Peyer's patch (tissue), 4 donors: ENCODE data around the gene ZNF507. TPM values are rescaled to one million over a fixed set of nuclear protein-coding genes. Genes with fewer than 3 reads are reported as not detected.

Source experiments
- DNase-seq, 3 donors: peaks; one replicate each; pipeline ENCODE4 v3.0.0-alpha.2; 2017 to 2019
- H3K27ac ChIP-seq, 4 donors: fragments of 200-600 bp; sonication (generic); one replicate each; pipeline ENCODE4 v1.5.1; 2016 to 2019
- H3K27me3 ChIP-seq, 2 donors: fragments of 200-600 bp; sonication (generic); one replicate each; pipeline ENCODE4 v1.5.1; 2019
- H3K36me3 ChIP-seq, 3 donors: fragments of 200-600 bp; sonication (generic); one replicate each; pipeline ENCODE4 v1.5.1; 2016 to 2019
- H3K4me1 ChIP-seq, 4 donors: fragments of 200-600 bp; sonication (generic); one replicate each; pipeline ENCODE4 v1.5.1; 2016 to 2019
- H3K4me3 ChIP-seq, 4 donors: fragments of 200-600 bp; sonication (generic); 1 replicate in 3 of 4; 2 replicates in 1 of 4; pipeline ENCODE4 v1.5.1; 2016 to 2019; ENCODE audit warnings: mild to moderate bottlenecking in 1 of 4
- H3K9me3 ChIP-seq, 4 donors: fragments of 200-600 bp; sonication (generic); one replicate each; pipeline ENCODE4 v1.5.1; 2016 to 2019; ENCODE audit warnings: mild to moderate bottlenecking in 1 of 4
- POLR2A ChIP-seq, 2 donors: fragments of 450-650 bp; IDR thresholded peaks; one replicate each; pipeline ENCODE4 v1.5.1; 2017; ENCODE audit warnings: antibody characterized with exemption in 2 of 2, mild to moderate bottlenecking in 2 of 2, moderate library complexity in 2 of 2
- total RNA-seq, 4 donors: library from RNA; depleted of rRNA; stranded (reverse); fragments of >200 nt; gene quantifications; one replicate each; pipeline ENCODE4 v1.1.0, GENCODE V29; 2016
- TF ChIP-seq, protein P1 (sequence below), 6 experiments: fragments of 450-650 bp in 4 of 6; fragments of 200-600 bp in 2 of 6; sonication (generic) in 1 of 6; IDR thresholded peaks; one replicate each; pipeline ENCODE4 v1.5.1; 2017 to 2019; ENCODE audit warnings: antibody characterized with exemption in 6 of 6, mild to moderate bottlenecking in 3 of 6, moderate library complexity in 1 of 6

ZNF507 gene
- total RNA-seq, 4 donors from 2014 or later, result 28.2 to 43.7 (median 34.2) TPM

DNA sequence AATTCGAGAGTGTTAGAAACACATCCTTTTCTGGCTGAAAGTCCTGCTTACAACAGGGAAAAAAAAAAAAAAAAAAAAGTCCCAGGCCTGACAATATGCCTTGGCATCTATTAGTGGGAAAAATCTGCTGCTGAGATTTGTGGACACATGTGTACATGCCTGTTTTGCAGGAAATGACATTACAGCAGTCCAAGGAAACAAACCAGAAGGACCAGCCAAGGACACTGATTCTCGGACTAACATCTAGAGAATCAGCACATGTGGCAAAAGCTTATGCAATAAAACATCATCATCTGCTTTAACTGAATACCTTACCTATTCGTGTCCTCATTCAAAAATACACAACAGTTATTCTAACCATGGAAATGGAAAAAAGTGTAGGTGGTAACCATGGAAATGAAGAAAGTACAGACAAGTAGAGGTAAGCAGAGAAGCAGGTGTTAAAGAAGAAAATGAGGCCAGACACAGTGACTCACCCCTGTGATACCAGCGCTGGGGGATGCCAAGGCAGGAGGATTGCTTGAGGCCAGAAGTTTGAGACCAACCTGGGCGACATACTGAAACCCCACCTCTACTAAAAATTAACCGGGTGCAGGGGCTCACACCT, 50.7 kb downstream of the ZNF507 start:
- Histone ChIP-seq H3K4me3 (no peak overlapping the region), H3K9me3 (no peaks in the 10 kb centered on the region), H3K4me1 (no peaks in the 10 kb centered on the region), H3K27ac (no peak overlapping the region), H3K27me3 (no peaks in the 10 kb centered on the region), H3K36me3 (no peaks in the 10 kb centered on the region)
- DNase-seq, result no peak
- TF ChIP-seq POLR2A (IDR thresholded peaks at IDR 0.05), result no peak
- TF ChIP-seq, protein P1, sequence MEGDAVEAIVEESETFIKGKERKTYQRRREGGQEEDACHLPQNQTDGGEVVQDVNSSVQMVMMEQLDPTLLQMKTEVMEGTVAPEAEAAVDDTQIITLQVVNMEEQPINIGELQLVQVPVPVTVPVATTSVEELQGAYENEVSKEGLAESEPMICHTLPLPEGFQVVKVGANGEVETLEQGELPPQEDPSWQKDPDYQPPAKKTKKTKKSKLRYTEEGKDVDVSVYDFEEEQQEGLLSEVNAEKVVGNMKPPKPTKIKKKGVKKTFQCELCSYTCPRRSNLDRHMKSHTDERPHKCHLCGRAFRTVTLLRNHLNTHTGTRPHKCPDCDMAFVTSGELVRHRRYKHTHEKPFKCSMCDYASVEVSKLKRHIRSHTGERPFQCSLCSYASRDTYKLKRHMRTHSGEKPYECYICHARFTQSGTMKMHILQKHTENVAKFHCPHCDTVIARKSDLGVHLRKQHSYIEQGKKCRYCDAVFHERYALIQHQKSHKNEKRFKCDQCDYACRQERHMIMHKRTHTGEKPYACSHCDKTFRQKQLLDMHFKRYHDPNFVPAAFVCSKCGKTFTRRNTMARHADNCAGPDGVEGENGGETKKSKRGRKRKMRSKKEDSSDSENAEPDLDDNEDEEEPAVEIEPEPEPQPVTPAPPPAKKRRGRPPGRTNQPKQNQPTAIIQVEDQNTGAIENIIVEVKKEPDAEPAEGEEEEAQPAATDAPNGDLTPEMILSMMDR (IDR thresholded peaks at IDR 0.05), result no peak

DNA sequence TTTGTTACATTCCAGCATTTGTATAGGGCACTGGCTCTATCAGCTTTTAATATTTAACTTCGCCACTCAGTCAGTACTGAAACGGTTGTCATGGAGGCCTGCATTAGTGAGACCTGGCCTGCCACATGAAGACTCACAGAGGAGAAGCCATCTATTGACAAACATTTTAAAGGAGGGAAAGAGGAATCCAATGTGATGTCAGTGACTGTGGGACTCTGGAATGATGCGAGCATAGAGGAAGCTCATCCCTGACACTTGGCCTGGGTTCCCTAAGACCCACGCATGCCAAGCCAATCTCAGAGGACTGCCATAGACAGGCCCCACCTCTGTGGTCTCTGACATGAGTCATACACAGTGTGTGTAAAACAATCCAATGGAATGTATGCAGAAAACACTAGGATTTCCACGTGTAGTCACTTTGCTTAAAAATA, 52.3 kb downstream of the ZNF507 start:
- Histone ChIP-seq H3K36me3 (no peaks in the 10 kb centered on the region), H3K27me3 (no peaks in the 10 kb centered on the region), H3K9me3 (no peaks in the 10 kb centered on the region), H3K4me1 (no peaks in the 10 kb centered on the region), H3K4me3 (no peak overlapping the region), H3K27ac (no peak overlapping the region)
- no peak for TF ChIP-seq POLR2A (IDR thresholded peaks at IDR 0.05)
- TF ChIP-seq, protein P1 (IDR thresholded peaks at IDR 0.05), result no peak
- DNase-seq, result no peak

DNA sequence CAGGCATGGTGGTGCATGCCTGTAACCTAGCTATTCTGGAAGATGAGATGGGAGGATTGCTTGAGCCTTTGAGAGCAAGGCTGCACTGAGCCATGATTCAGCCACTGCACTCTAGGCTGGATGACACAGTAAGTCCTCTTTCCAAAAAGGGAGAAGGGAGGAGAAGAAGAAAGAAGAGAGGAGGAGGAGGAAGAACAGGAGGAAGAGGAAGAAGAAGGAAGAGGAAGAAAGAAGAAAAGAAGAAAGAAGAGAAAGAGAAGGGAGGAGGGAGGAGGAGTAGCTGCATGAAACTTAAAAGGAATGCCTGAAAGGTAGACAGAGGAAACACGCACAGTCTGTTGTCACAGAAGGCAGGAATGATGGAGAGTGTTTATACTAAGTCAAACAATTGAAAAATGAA, 56.6 kb downstream of the ZNF507 start:
- no peak overlapping the region for H3K4me3 ChIP-seq
- DNase-seq, result no peak
- TF ChIP-seq, protein P1 (IDR thresholded peaks at IDR 0.05), result no peak
- TF ChIP-seq POLR2A (IDR thresholded peaks at IDR 0.05), result no peak
- no peaks in the 10 kb centered on the region for H3K27me3 ChIP-seq
- no peak overlapping the region for H3K27ac ChIP-seq
- peaks cover 0 to 17% (median 3%) of the 10 kb centered on the region in 4 donors for H3K4me1 ChIP-seq
- H3K9me3 ChIP-seq, result no peaks in the 10 kb centered on the region
- H3K36me3 ChIP-seq, result no peaks in the 10 kb centered on the region

DNA sequence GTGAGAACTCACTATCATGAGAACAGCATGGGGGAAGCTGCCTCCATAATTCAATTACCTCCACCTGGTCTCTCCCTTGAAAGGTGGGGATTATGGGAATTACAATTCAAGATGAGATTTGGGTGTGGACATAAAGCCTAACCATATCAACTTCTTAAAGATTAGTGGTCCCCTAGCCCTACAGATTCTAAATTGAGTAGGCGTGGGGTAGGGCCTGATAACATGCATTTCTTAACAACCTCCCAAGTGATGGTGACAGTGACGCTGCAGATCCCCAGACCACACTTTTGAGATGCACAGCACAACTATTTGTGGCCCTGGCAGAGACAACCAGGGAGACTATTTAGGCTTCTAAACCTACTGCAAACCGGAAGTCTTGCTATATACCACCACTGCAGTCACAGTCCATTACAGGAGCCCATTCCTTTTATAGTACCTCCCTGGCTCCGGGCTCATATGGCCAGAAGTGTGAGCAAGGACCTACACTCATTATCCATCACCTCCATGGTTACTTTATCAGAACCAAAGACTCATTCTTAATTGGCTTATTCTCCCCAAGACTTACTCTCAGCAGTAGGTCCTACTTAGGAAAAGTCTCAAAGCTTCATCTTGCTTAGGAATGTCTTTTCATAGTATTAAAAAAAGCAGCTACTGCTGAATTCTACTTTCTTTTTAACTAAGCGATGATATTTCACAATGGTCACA, 58.0 kb downstream of the ZNF507 start:
- no peak overlapping the region for H3K27ac ChIP-seq
- H3K36me3 ChIP-seq, result no peaks in the 10 kb centered on the region
- no peak for DNase-seq
- TF ChIP-seq, protein P1 (IDR thresholded peaks at IDR 0.05), result no peak
- no peak for TF ChIP-seq POLR2A (IDR thresholded peaks at IDR 0.05)
- H3K27me3 ChIP-seq, result no peaks in the 10 kb centered on the region
- H3K4me1 ChIP-seq, result peaks cover 0 to 19% (median 3%) of the 10 kb centered on the region in 4 donors
- no peaks in the 10 kb centered on the region for H3K9me3 ChIP-seq
- no peak overlapping the region for H3K4me3 ChIP-seq

DNA sequence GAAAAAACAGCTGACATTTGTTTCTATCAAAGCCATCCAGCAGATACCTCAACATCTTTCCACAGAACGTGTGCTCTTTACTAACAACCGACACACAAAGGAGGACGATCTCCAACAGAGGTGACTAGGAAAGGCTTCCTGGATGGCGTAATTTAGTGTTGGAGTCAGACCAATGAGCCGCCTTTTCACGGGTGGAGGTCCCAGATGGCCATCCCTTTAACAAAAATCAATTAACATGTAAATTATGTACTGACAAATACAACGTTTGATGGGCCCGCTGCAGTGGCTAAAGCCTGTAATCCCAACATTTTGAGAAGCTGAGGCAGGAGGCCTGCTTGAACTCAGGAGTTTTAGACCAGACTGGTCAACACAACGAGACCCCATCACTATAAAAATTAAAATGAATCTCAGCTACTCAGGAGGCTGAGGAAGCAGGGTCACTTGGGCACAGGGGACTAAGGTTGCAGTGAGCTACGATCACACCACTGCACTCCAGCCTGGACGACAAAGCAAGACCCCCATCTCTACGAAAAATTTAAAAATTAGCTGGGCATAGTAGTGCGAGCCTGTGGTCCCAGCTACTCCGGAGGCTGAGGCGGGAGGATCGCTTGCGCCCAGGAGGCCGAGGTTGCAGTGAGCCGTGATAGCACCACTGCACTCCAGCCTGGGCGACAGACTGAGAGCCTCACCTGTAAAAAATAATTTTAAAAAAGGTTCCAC, 59.0 kb downstream of the ZNF507 start:
- Histone ChIP-seq H3K9me3 (no peaks in the 10 kb centered on the region), H3K4me1 (peaks cover 0 to 19% (median 3%) of the 10 kb centered on the region in 4 donors), H3K27ac (peak overlapping the region in 3 of 4 donors; percentile 97 to 99 (median 98)), H3K27me3 (no peaks in the 10 kb centered on the region), H3K36me3 (no peaks in the 10 kb centered on the region), H3K4me3 (peak overlapping the region; percentile 76 to 99 (median 98))
- DNase-seq, result no peak
- no peak for TF ChIP-seq POLR2A (IDR thresholded peaks at IDR 0.05)
- TF ChIP-seq, protein P1 (IDR thresholded peaks at IDR 0.05), result no peak
